Astrocyte (in vitro differentiated cells and primary cell): ENCODE measurements around the gene DOLPP1. TPM values are rescaled to one million over a fixed set of nuclear protein-coding genes. Genes with fewer than 3 reads are reported as not detected.

ENCODE experiments used
- DNase-seq: peaks from one replicate; pipeline ENCODE4 v3.0.0-alpha.2; 2010; ENCODE audit warnings: low read depth
- FAIRE-seq: peaks from 2 replicates; lab custom pipeline; 2011; peaks lifted over from hg19 to GRCh38; lab: Jason Lieb, UNC
- H2AFZ ChIP-seq: 2 replicates; pipeline ENCODE4 v1.6.0; 2012; ENCODE audit warnings: low read depth, low read length, inconsistent platforms
- H3K27ac ChIP-seq: 2 replicates; pipeline ENCODE4 v1.5.1; 2011; ENCODE audit warnings: low read depth, low read length, inconsistent platforms
- H3K27me3 ChIP-seq: 2 replicates; pipeline ENCODE4 v1.6.0; 2011; ENCODE audit warnings: low read length, inconsistent platforms; ENCODE audit not compliant: insufficient read depth
- H3K36me3 ChIP-seq: 2 replicates; pipeline ENCODE4 v1.5.1; 2011; ENCODE audit warnings: low read length, inconsistent platforms; ENCODE audit not compliant: insufficient read depth
- H3K4me1 ChIP-seq: 2 replicates; pipeline ENCODE4 v1.5.1; 2011; ENCODE audit warnings: low read length, inconsistent platforms; ENCODE audit not compliant: insufficient read depth
- H3K4me2 ChIP-seq: 2 replicates; pipeline ENCODE4 v1.6.0; 2012; ENCODE audit warnings: low read length, inconsistent platforms
- H3K4me3 ChIP-seq: 2 replicates; pipeline ENCODE4 v1.5.1; 2011; ENCODE audit warnings: low read depth, mild to moderate bottlenecking, low read length, inconsistent platforms; ENCODE audit not compliant: insufficient read depth
- H3K79me2 ChIP-seq: 2 replicates; pipeline ENCODE4 v1.6.0; 2012; ENCODE audit warnings: mild to moderate bottlenecking, low read length, inconsistent platforms; ENCODE audit not compliant: insufficient read depth
- H3K9ac ChIP-seq: 2 replicates; pipeline ENCODE4 v1.6.0; 2012; ENCODE audit warnings: mild to moderate bottlenecking, low read length, inconsistent platforms
- H3K9me3 ChIP-seq: 2 replicates; pipeline ENCODE4 v1.5.1; 2012; ENCODE audit warnings: low read depth, mild to moderate bottlenecking, low read length, inconsistent platforms; ENCODE audit not compliant: insufficient read depth
- H4K20me1 ChIP-seq: 2 replicates; pipeline ENCODE4 v1.6.0; 2012; ENCODE audit warnings: low read length, inconsistent platforms; ENCODE audit not compliant: insufficient read depth
- H3K27ac Mint-ChIP-seq: one replicate; pipeline ENCODE4 v1.8.0; 2021; ENCODE audit warnings: mild to moderate bottlenecking, mixed read lengths; ENCODE audit not compliant: unreplicated experiment
- H3K27me3 Mint-ChIP-seq: one replicate; pipeline ENCODE4 v1.8.0; 2021; ENCODE audit warnings: low read depth, mixed read lengths; ENCODE audit not compliant: unreplicated experiment
- H3K36me3 Mint-ChIP-seq: one replicate; pipeline ENCODE4 v1.8.0; 2021; ENCODE audit warnings: low read depth, mixed read lengths; ENCODE audit not compliant: unreplicated experiment
- H3K4me1 Mint-ChIP-seq: one replicate; pipeline ENCODE4 v1.8.0; 2021; ENCODE audit warnings: low read depth, mixed read lengths; ENCODE audit not compliant: unreplicated experiment
- H3K4me3 Mint-ChIP-seq: one replicate; pipeline ENCODE4 v1.8.0; 2021; ENCODE audit warnings: mild to moderate bottlenecking, moderate library complexity, mixed read lengths; ENCODE audit not compliant: unreplicated experiment
- H3K9me3 Mint-ChIP-seq: one replicate; pipeline ENCODE4 v1.8.0; 2021; ENCODE audit warnings: mild to moderate bottlenecking, mixed read lengths; ENCODE audit not compliant: unreplicated experiment
- EZH2 ChIP-seq: IDR thresholded peaks from 2 replicates; pipeline ENCODE4 v1.6.1; 2012; ENCODE audit warnings: mild to moderate bottlenecking, low read length, inconsistent platforms; ENCODE audit not compliant: insufficient read depth
- total RNA-seq: library from RNA; stranded (reverse); gene quantifications from 2 replicates; pipeline ENCODE4 v1.2.1, GENCODE V29; 2021
- TF ChIP-seq, protein P1 (sequence below): IDR thresholded peaks from 2 replicates; pipeline ENCODE4 v1.5.1; 2011; ENCODE audit warnings: low read depth, mild to moderate bottlenecking, inconsistent platforms, low read length, moderate library complexity; ENCODE audit not compliant: insufficient read depth

Gene DOLPP1
- total RNA-seq, 1 donor from 2014 or later = 17.9 TPM

DNA sequence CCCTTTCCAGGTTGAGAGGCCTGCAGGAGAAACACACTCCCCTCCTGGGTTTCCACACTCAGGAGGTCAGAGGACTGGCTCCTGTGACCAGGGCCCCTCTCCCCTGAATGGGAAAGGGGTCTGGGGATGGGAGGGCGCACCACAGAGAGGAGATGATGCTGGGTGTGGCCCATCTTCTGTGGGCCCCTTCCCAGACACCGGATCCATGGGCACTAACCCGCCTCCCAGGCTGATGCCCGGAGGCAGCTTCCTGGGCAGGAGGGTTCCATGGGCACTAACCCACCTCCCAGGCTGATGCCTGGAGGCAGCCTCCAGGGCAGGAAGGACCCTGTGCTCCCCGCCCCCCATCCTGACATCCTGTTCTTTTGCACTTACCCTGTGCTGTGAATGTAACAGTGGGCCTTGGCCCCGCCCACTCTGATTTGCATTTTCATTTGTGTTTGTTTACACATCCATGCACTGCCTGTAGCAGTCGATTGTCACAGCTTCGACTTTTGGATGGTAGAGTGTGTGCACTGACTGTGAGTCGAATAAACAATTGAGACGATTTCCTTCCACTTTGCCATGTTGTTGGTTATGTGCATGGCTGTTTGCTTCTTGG is 9.3 kb upstream of the DOLPP1 start:
- H3K27me3 Mint-ChIP-seq = no peaks in the 10 kb centered on the region
- H3K27ac ChIP-seq = no peak overlapping the region
- no peaks in the 10 kb centered on the region for H3K36me3 ChIP-seq
- no peaks in the 10 kb centered on the region for H3K27me3 ChIP-seq
- no peaks in the 10 kb centered on the region for H3K79me2 ChIP-seq
- no peak overlapping the region for H3K9ac ChIP-seq
- no peaks in the 10 kb centered on the region for H3K4me1 ChIP-seq
- TF ChIP-seq, protein P1, sequence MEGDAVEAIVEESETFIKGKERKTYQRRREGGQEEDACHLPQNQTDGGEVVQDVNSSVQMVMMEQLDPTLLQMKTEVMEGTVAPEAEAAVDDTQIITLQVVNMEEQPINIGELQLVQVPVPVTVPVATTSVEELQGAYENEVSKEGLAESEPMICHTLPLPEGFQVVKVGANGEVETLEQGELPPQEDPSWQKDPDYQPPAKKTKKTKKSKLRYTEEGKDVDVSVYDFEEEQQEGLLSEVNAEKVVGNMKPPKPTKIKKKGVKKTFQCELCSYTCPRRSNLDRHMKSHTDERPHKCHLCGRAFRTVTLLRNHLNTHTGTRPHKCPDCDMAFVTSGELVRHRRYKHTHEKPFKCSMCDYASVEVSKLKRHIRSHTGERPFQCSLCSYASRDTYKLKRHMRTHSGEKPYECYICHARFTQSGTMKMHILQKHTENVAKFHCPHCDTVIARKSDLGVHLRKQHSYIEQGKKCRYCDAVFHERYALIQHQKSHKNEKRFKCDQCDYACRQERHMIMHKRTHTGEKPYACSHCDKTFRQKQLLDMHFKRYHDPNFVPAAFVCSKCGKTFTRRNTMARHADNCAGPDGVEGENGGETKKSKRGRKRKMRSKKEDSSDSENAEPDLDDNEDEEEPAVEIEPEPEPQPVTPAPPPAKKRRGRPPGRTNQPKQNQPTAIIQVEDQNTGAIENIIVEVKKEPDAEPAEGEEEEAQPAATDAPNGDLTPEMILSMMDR = no peak
- TF ChIP-seq EZH2 = no peak
- H3K4me3 Mint-ChIP-seq = no peak overlapping the region
- no peaks in the 10 kb centered on the region for H4K20me1 ChIP-seq
- H3K36me3 Mint-ChIP-seq = peaks cover 3% of the 10 kb centered on the region
- no peak overlapping the region for H3K27ac Mint-ChIP-seq
- H3K4me1 Mint-ChIP-seq = no peaks in the 10 kb centered on the region
- no peaks in the 10 kb centered on the region for H3K9me3 Mint-ChIP-seq
- no peak overlapping the region for H2AFZ ChIP-seq
- no peak for DNase-seq
- H3K4me3 ChIP-seq = no peak overlapping the region
- FAIRE-seq = no peak
- no peaks in the 10 kb centered on the region for H3K9me3 ChIP-seq
- no peak overlapping the region for H3K4me2 ChIP-seq

DNA sequence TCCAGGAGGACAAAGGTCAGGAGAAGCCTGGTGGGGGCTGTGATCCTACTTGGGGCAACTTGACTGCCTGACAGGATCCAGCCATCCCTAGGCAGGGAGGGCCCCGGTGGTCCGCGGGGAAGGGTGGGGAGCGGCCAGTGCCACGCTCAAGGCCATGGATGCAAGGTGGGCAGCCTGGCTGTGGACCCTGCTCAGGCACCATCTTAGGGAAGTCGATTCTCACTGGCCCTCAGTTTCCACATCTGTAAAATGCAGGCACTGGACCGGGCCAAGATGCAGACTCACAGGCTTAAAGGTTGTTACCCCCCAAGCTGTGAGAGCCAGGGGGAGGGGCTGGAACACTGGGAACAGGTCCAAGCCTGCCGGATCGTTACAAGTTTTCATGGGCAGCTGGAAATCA is 8.7 kb upstream of the DOLPP1 start:
- Histone ChIP-seq H3K9me3 (no peaks in the 10 kb centered on the region), H3K27me3 (no peaks in the 10 kb centered on the region), H2AFZ (no peak overlapping the region), H3K4me1 (no peaks in the 10 kb centered on the region), H4K20me1 (no peaks in the 10 kb centered on the region), H3K27ac (no peak overlapping the region), H3K4me2 (no peak overlapping the region), H3K79me2 (no peaks in the 10 kb centered on the region), H3K36me3 (no peaks in the 10 kb centered on the region), H3K9ac (no peak overlapping the region), H3K4me3 (no peak overlapping the region)
- Mint-ChIP-seq H3K36me3 (peaks cover 1% of the 10 kb centered on the region), H3K4me3 (no peak overlapping the region), H3K9me3 (no peaks in the 10 kb centered on the region), H3K27me3 (no peaks in the 10 kb centered on the region), H3K27ac (no peak overlapping the region), H3K4me1 (no peaks in the 10 kb centered on the region)
- TF ChIP-seq, protein P1 = no peak
- no peak for TF ChIP-seq EZH2
- DNase-seq (no peak), FAIRE-seq (no peak)

DNA sequence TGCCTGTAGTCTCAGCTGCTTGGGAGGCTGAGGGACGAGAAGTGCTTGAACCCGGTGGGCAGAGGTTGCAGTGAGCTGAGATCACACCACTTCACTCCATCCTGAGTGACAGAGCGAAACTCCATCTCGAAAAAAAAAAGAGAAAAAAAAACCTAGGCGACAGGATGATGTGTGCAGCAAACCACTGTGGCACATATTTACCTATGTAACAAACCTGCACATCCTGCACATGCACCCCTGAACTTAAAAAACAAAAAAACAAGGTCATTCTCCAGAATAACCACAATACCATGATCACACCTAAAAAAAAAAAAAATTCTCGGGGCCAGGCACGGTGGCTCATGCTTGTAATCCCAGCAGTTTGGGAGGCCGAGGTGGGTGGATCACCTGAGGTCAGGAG is 7.5 kb upstream of the DOLPP1 start:
- H3K9me3 Mint-ChIP-seq = no peaks in the 10 kb centered on the region
- no peak overlapping the region for H3K4me2 ChIP-seq
- FAIRE-seq (no peak), DNase-seq (no peak)
- TF ChIP-seq, protein P1 = no peak
- no peak for TF ChIP-seq EZH2
- H3K9me3 ChIP-seq = no peaks in the 10 kb centered on the region
- H3K9ac ChIP-seq = no peak overlapping the region
- H3K4me1 Mint-ChIP-seq = no peaks in the 10 kb centered on the region
- H3K27ac Mint-ChIP-seq = no peak overlapping the region
- H3K4me1 ChIP-seq = no peaks in the 10 kb centered on the region
- no peaks in the 10 kb centered on the region for H4K20me1 ChIP-seq
- H3K4me3 Mint-ChIP-seq = no peak overlapping the region
- no peak overlapping the region for H3K27ac ChIP-seq
- H3K36me3 Mint-ChIP-seq = no peaks in the 10 kb centered on the region
- H3K79me2 ChIP-seq = no peaks in the 10 kb centered on the region
- no peaks in the 10 kb centered on the region for H3K36me3 ChIP-seq
- no peak overlapping the region for H3K4me3 ChIP-seq
- no peaks in the 10 kb centered on the region for H3K27me3 Mint-ChIP-seq
- H3K27me3 ChIP-seq = no peaks in the 10 kb centered on the region
- no peak overlapping the region for H2AFZ ChIP-seq
